ENCODE data around the gene TBCD. TPM values are rescaled to one million over a fixed set of nuclear protein-coding genes. Genes with fewer than 3 reads are reported as not detected.
"Not testable (repeated sequence)": the region's sequence is repeated elsewhere in the genome, so short reads cannot be mapped to it uniquely, and the experiment has no call there.

Gene TBCD
- total RNA-seq, 2 donors from 2014 or later = 55.0 to 55.5 TPM

DNA sequence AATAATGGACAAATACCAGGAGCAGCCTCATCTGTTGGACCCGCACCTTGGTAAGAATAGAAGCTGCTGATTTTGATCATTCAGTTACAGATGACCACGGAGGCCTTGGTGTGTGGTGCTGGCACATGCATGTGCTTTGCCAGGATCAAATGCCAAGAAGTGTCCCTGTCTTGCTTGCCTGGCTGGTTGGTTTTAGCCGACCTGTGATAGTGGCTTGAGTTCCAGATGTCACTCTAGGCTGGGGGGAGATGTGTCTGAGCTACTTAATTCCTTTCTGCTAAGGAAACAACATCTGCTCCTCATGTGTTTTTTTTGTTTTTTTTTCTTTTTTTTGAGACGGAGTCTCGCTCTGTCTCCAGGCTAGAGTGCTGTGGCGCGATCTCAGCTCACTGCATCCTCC, 4.3 kb downstream of the TBCD start:
- H3K4me3 ChIP-seq = no peak overlapping the region
- TF ChIP-seq CTCF (IDR thresholded peaks at IDR 0.05) = no peak
- H3K27ac ChIP-seq = no peak overlapping the region
- ATAC-seq (ENCODE audit: insufficient number of reproducible peaks, low FRiP score, low read depth) (no peak), DNase-seq (ENCODE audit: low spot score) (no peak)
- peaks cover 8 to 13% of the 10 kb centered on the region in 2 donors for H3K4me1 ChIP-seq (ENCODE audit: control insufficient read depth in 1 of 2, low read depth in 2 of 2)
- H3K27me3 ChIP-seq (replicated peaks; ENCODE audit: insufficient read depth) = no peaks in the 10 kb centered on the region
- H3K36me3 ChIP-seq = peaks cover 4% of the 10 kb centered on the region
- H3K9me3 ChIP-seq = no peaks in the 10 kb centered on the region

- ATAC-seq (ENCODE audit: insufficient number of reproducible peaks, low FRiP score, low read depth) (no peak), DNase-seq (ENCODE audit: low spot score) (no peak)
- Histone ChIP-seq H3K27ac (no peak overlapping the region), H3K4me3 (no peak overlapping the region), H3K4me1 (ENCODE audit: control insufficient read depth in 1 of 2, low read depth in 2 of 2) (no peaks in the 10 kb centered on the region), H3K36me3 (peaks cover 15% of the 10 kb centered on the region), H3K27me3 (replicated peaks; ENCODE audit: insufficient read depth) (no peaks in the 10 kb centered on the region), H3K9me3 (no peaks in the 10 kb centered on the region)
- no peak for TF ChIP-seq CTCF (IDR thresholded peaks at IDR 0.05)
Observed at GRCh38 chr17:82765371-82765770, 13.5 kb downstream of the TBCD start.

- Histone ChIP-seq H3K4me1 (ENCODE audit: control insufficient read depth in 1 of 2, low read depth in 2 of 2) (no peaks in the 10 kb centered on the region), H3K4me3 (no peak overlapping the region), H3K27me3 (replicated peaks; ENCODE audit: insufficient read depth) (no peaks in the 10 kb centered on the region), H3K36me3 (peaks cover 15% of the 10 kb centered on the region), H3K9me3 (no peaks in the 10 kb centered on the region), H3K27ac (no peak overlapping the region)
- ATAC-seq (ENCODE audit: insufficient number of reproducible peaks, low FRiP score, low read depth) (no peak), DNase-seq (ENCODE audit: low spot score) (no peak)
- TF ChIP-seq CTCF (IDR thresholded peaks at IDR 0.05) = peak; percentile 34
Observed at GRCh38 chr17:82767041-82767754, 15.3 kb downstream of the TBCD start.

GRCh38 chr17:82769041-82769440, 17.2 kb downstream of the TBCD start:
- Histone ChIP-seq H3K36me3 (peaks cover 13% of the 10 kb centered on the region), H3K4me3 (no peak overlapping the region), H3K27me3 (replicated peaks; ENCODE audit: insufficient read depth) (no peaks in the 10 kb centered on the region), H3K27ac (no peak overlapping the region), H3K9me3 (no peaks in the 10 kb centered on the region), H3K4me1 (ENCODE audit: control insufficient read depth in 1 of 2, low read depth in 2 of 2) (no peaks in the 10 kb centered on the region)
- no peak for DNase-seq (ENCODE audit: low spot score)
- no peak for ATAC-seq (ENCODE audit: insufficient number of reproducible peaks, low FRiP score, low read depth)
- TF ChIP-seq CTCF (IDR thresholded peaks at IDR 0.05) = no peak

- ATAC-seq (ENCODE audit: insufficient number of reproducible peaks, low FRiP score, low read depth) (no peak), DNase-seq (ENCODE audit: low spot score) (no peak)
- no peak overlapping the region for H3K4me3 ChIP-seq
- no peak for TF ChIP-seq CTCF (IDR thresholded peaks at IDR 0.05)
- H3K27me3 ChIP-seq (replicated peaks; ENCODE audit: insufficient read depth) = no peaks in the 10 kb centered on the region
- H3K36me3 ChIP-seq = peaks cover 7% of the 10 kb centered on the region
- H3K27ac ChIP-seq = no peak overlapping the region
- H3K4me1 ChIP-seq (ENCODE audit: control insufficient read depth in 1 of 2, low read depth in 2 of 2) = no peaks in the 10 kb centered on the region
- H3K9me3 ChIP-seq = no peaks in the 10 kb centered on the region
Observed at GRCh38 chr17:82772026-82772425, 20.2 kb downstream of the TBCD start.

GRCh38 chr17:82774456-82774855, 22.6 kb downstream of the TBCD start:
- DNase-seq (ENCODE audit: low spot score); H3K27ac ChIP-seq; H3K36me3 ChIP-seq; H3K27me3 ChIP-seq (replicated peaks; ENCODE audit: insufficient read depth); H3K4me1 ChIP-seq (ENCODE audit: control insufficient read depth in 1 of 2, low read depth in 2 of 2); ATAC-seq (ENCODE audit: insufficient number of reproducible peaks, low FRiP score, low read depth); H3K9me3 ChIP-seq: not testable (repeated sequence)
- H3K4me3 ChIP-seq = peak overlapping the region; percentile 60
